ENCODE results near the gene ATP5ME. TPM values are rescaled to one million over a fixed set of nuclear protein-coding genes. Genes with fewer than 3 reads are reported as not detected.

Gene ATP5ME
- polyA plus RNA-seq, 1 donor from 2014 or later, result 430 TPM

- Mint-ChIP-seq H3K36me3 (peaks cover 4% of the 10 kb centered on the region), H3K9me3 (no peaks in the 10 kb centered on the region), H3K4me3 (peak overlapping the region; percentile 70 to 83 (median 77)), H3K4me1 (peaks cover 4 to 6% (median 6%) of the 10 kb centered on the region in 3 donors), H3K27me3 (no peaks in the 10 kb centered on the region), H3K27ac (no peak overlapping the region)
Measured at GRCh38 chr4:661881-662761, 12.0 kb downstream of the ATP5ME start.

GRCh38 chr4:661231-661630 is 12.8 kb downstream of the ATP5ME start:
- Mint-ChIP-seq H3K27me3 (no peaks in the 10 kb centered on the region), H3K36me3 (peaks cover 4% of the 10 kb centered on the region), H3K9me3 (no peaks in the 10 kb centered on the region), H3K4me1 (peaks cover 4 to 6% (median 6%) of the 10 kb centered on the region in 3 donors), H3K4me3 (peak overlapping the region in 3 of 4 donors; percentile 8 to 60 (median 12)), H3K27ac (peak overlapping the region in 1 of 3 donors; percentile 52)

- no peaks in the 10 kb centered on the region for H3K9me3 Mint-ChIP-seq
- no peaks in the 10 kb centered on the region for H3K27me3 Mint-ChIP-seq
- H3K4me3 Mint-ChIP-seq, result peak overlapping the region in 1 of 4 donors; percentile 75
- peak overlapping the region in 1 of 3 donors; percentile 4 for H3K27ac Mint-ChIP-seq
- H3K36me3 Mint-ChIP-seq, result peaks cover 4% of the 10 kb centered on the region
- peaks cover 4 to 6% (median 4%) of the 10 kb centered on the region in 3 donors for H3K4me1 Mint-ChIP-seq
Measured at GRCh38 chr4:660401-660800, 13.7 kb downstream of the ATP5ME start.

- no peaks in the 10 kb centered on the region for H3K9me3 Mint-ChIP-seq
- peaks cover 3 to 6% (median 4%) of the 10 kb centered on the region in 3 donors for H3K4me1 Mint-ChIP-seq
- H3K27me3 Mint-ChIP-seq, result no peaks in the 10 kb centered on the region
- H3K4me3 Mint-ChIP-seq, result peak overlapping the region in 2 of 4 donors; percentile 5 to 48
- H3K36me3 Mint-ChIP-seq, result peaks cover 4% of the 10 kb centered on the region
- peak overlapping the region in 1 of 3 donors; percentile 4 for H3K27ac Mint-ChIP-seq
Measured at GRCh38 chr4:659851-660250, 14.2 kb downstream of the ATP5ME start.

- H3K4me1 Mint-ChIP-seq, result peaks cover 0 to 3% (median 0%) of the 10 kb centered on the region in 3 donors
- H3K27ac Mint-ChIP-seq, result no peak overlapping the region
- no peaks in the 10 kb centered on the region for H3K27me3 Mint-ChIP-seq
- H3K36me3 Mint-ChIP-seq, result peaks cover 4% of the 10 kb centered on the region
- no peak overlapping the region for H3K4me3 Mint-ChIP-seq
- no peaks in the 10 kb centered on the region for H3K9me3 Mint-ChIP-seq
Measured at GRCh38 chr4:658681-659667, 15.1 kb downstream of the ATP5ME start.

GRCh38 chr4:657834-658667 is 16.0 kb downstream of the ATP5ME start:
- H3K4me3 Mint-ChIP-seq, result no peak overlapping the region
- no peaks in the 10 kb centered on the region for H3K27me3 Mint-ChIP-seq
- no peaks in the 10 kb centered on the region for H3K9me3 Mint-ChIP-seq
- H3K4me1 Mint-ChIP-seq, result peaks cover 0 to 2% (median 0%) of the 10 kb centered on the region in 3 donors
- H3K36me3 Mint-ChIP-seq, result peaks cover 4% of the 10 kb centered on the region
- no peak overlapping the region for H3K27ac Mint-ChIP-seq

- no peaks in the 10 kb centered on the region for H3K9me3 Mint-ChIP-seq
Measured at GRCh38 chr4:657338-657833, 16.7 kb downstream of the ATP5ME start.

GRCh38 chr4:656436-657337 is 17.4 kb downstream of the ATP5ME start:
- no peaks in the 10 kb centered on the region for H3K4me1 Mint-ChIP-seq
- peaks cover 7% of the 10 kb centered on the region for H3K36me3 Mint-ChIP-seq
- peak overlapping the region in 1 of 3 donors; percentile 50 for H3K27ac Mint-ChIP-seq
- H3K27me3 Mint-ChIP-seq, result no peaks in the 10 kb centered on the region
- H3K9me3 Mint-ChIP-seq, result no peaks in the 10 kb centered on the region
- peak overlapping the region in 1 of 4 donors; percentile 34 for H3K4me3 Mint-ChIP-seq

More at GRCh38 chr4:657338-657833, 16.7 kb downstream of the ATP5ME start:
- Mint-ChIP-seq H3K4me1 (peaks cover 0 to 2% (median 0%) of the 10 kb centered on the region in 3 donors), H3K4me3 (no peak overlapping the region), H3K27ac (no peak overlapping the region), H3K27me3 (no peaks in the 10 kb centered on the region), H3K36me3 (peaks cover 7% of the 10 kb centered on the region)

GRCh38 chr4:655464-656151 is 18.5 kb downstream of the ATP5ME start:
- peak overlapping the region in 1 of 3 donors; percentile 50 for H3K27ac Mint-ChIP-seq
- H3K4me1 Mint-ChIP-seq, result no peaks in the 10 kb centered on the region
- H3K9me3 Mint-ChIP-seq, result no peaks in the 10 kb centered on the region
- peaks cover 2% of the 10 kb centered on the region for H3K36me3 Mint-ChIP-seq
- H3K4me3 Mint-ChIP-seq, result no peak overlapping the region
- H3K27me3 Mint-ChIP-seq, result peaks cover under 1% of the 10 kb centered on the region

- Mint-ChIP-seq H3K27me3 (peaks cover 3% of the 10 kb centered on the region), H3K4me3 (no peak overlapping the region), H3K36me3 (peaks cover 2% of the 10 kb centered on the region), H3K4me1 (no peaks in the 10 kb centered on the region), H3K9me3 (no peaks in the 10 kb centered on the region), H3K27ac (no peak overlapping the region)
Measured at GRCh38 chr4:654871-655463, 19.1 kb downstream of the ATP5ME start.

- Mint-ChIP-seq H3K9me3 (no peaks in the 10 kb centered on the region), H3K27me3 (peaks cover 3% of the 10 kb centered on the region), H3K4me3 (no peak overlapping the region), H3K36me3 (peaks cover 2% of the 10 kb centered on the region), H3K4me1 (no peaks in the 10 kb centered on the region), H3K27ac (no peak overlapping the region)
Measured at GRCh38 chr4:654503-654845, 19.6 kb downstream of the ATP5ME start.

- Mint-ChIP-seq H3K9me3 (no peaks in the 10 kb centered on the region), H3K27me3 (peaks cover 3% of the 10 kb centered on the region), H3K27ac (no peak overlapping the region), H3K4me3 (no peak overlapping the region), H3K4me1 (no peaks in the 10 kb centered on the region), H3K36me3 (peaks cover 2% of the 10 kb centered on the region)
Measured at GRCh38 chr4:653831-654502, 20.1 kb downstream of the ATP5ME start.
